HPDE6-E6E7 (cell line): Measurements from ENCODE around the gene MUC2.

Source experiments
- DNase-seq: peaks from one replicate; pipeline ENCODE4 v3.0.0; 2011; ENCODE audit warnings: missing footprints; ENCODE audit errors: extremely low spot score

MUC2 gene

GRCh38 chr11:1121813-1122663 lies 47.4 kb downstream of the MUC2 start:
- DNase-seq = no peak

DNA sequence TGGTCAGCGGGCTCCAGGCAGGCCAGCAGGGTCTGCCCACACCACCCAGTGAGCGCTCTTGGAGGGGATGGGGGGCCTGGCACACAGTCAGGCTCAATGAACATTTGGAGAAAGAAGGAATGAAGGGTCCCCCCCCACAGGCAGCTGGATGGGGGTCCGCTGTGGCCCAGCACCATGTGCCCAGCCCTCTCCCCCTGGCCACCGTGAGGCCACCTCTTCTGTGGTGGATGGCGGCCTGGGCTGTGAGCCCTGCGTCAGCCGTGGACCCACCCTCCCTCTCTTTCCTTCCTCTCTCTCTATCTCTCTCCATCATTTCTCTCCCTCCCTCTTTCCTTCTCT lies 48.0 kb downstream of the MUC2 start:
- DNase-seq = no peak

- no peak for DNase-seq
Measured at GRCh38 chr11:1123970-1124369, 49.3 kb downstream of the MUC2 start.
